ENCODE results near the gene ATXN1.

GRCh38 chr6:16719488-16719887 lies 41.8 kb downstream of the ATXN1 start:
- TF ChIP-seq, protein P1, sequence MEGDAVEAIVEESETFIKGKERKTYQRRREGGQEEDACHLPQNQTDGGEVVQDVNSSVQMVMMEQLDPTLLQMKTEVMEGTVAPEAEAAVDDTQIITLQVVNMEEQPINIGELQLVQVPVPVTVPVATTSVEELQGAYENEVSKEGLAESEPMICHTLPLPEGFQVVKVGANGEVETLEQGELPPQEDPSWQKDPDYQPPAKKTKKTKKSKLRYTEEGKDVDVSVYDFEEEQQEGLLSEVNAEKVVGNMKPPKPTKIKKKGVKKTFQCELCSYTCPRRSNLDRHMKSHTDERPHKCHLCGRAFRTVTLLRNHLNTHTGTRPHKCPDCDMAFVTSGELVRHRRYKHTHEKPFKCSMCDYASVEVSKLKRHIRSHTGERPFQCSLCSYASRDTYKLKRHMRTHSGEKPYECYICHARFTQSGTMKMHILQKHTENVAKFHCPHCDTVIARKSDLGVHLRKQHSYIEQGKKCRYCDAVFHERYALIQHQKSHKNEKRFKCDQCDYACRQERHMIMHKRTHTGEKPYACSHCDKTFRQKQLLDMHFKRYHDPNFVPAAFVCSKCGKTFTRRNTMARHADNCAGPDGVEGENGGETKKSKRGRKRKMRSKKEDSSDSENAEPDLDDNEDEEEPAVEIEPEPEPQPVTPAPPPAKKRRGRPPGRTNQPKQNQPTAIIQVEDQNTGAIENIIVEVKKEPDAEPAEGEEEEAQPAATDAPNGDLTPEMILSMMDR (IDR thresholded peaks at IDR 0.05): no peak
- TF ChIP-seq POLR2A (IDR thresholded peaks at IDR 0.05) (no peak), EP300 (IDR thresholded peaks at IDR 0.05) (no peak), POLR2AphosphoS5 (IDR thresholded peaks at IDR 0.05) (no peak)

Measured in gastroesophageal sphincter (tissue), 3 donors.